Gastroesophageal sphincter (tissue), 4 donors: Measurements from ENCODE around the gene KDM2A. TPM values are rescaled to one million over a fixed set of nuclear protein-coding genes. Genes with fewer than 3 reads are reported as not detected.

Source experiments
- ATAC-seq: fragments of 150-250 bp; one replicate; pipeline ENCODE4 v1.9.1; 2016; ENCODE audit warnings: mild to moderate bottlenecking, moderate library complexity
- H3K27ac ChIP-seq, 4 donors: fragments of 200-600 bp; sonication (generic) in 3 of 4; 1 replicate in 3 of 4; 2 replicates in 1 of 4; pipeline ENCODE4 v1.5.1; 2016 to 2019
- H3K27me3 ChIP-seq: fragments of 200-600 bp; sonication (generic); one replicate; pipeline ENCODE4 v1.5.1; 2019
- H3K36me3 ChIP-seq, 2 donors: fragments of 200-600 bp; sonication (generic); one replicate each; pipeline ENCODE4 v1.5.1; 2019; ENCODE audit warnings: control low read depth in 1 of 2
- H3K4me1 ChIP-seq, 3 donors: fragments of 200-600 bp; sonication (generic); 1 replicate in 2 of 3; 2 replicates in 1 of 3; pipeline ENCODE4 v1.5.1; 2016 to 2019; ENCODE audit warnings: control low read depth in 2 of 3
- H3K4me3 ChIP-seq, 2 donors: fragments of 200-600 bp; sonication (generic); one replicate each; pipeline ENCODE4 v1.5.1; 2019; ENCODE audit warnings: mild to moderate bottlenecking in 1 of 2, moderate library complexity in 1 of 2
- H3K9me3 ChIP-seq, 3 donors: fragments of 200-600 bp; sonication (generic); one replicate each; pipeline ENCODE4 v1.5.1; 2017 to 2019; ENCODE audit warnings: control low read depth in 2 of 3
- EP300 ChIP-seq: sonication (generic); formaldehyde crosslinking; IDR thresholded peaks from one replicate; pipeline ENCODE4 v1.6.1; 2017; ENCODE audit warnings: antibody characterized with exemption, mild to moderate bottlenecking
- POLR2A ChIP-seq, 2 donors: fragments of 450-650 bp; IDR thresholded peaks; one replicate each; pipeline ENCODE4 v1.6.1; 2017; ENCODE audit warnings: antibody characterized with exemption in 2 of 2, mild to moderate bottlenecking in 2 of 2, moderate library complexity in 1 of 2
- POLR2AphosphoS5 ChIP-seq: sonication (generic); formaldehyde crosslinking; IDR thresholded peaks from one replicate; pipeline ENCODE4 v1.6.1; 2017; ENCODE audit warnings: antibody characterized with exemption
- WGBS, 2 donors: methylation state at CpG; one replicate each; pipeline ENCODE4 v1.1.5; 2018; ENCODE audit warnings: low coverage in 1 of 2; 5-methylcytosine and 5-hydroxymethylcytosine counted together
- total RNA-seq, 4 donors: library from RNA; depleted of rRNA; stranded (reverse); fragments of >200 nt; gene quantifications; one replicate each; pipeline ENCODE4 v1.1.0, GENCODE V29; 2016
- TF ChIP-seq, protein P1 (sequence below), 4 experiments: fragments of 200-600 bp in 2 of 4; fragments of 450-650 bp in 2 of 4; sonication (generic) in 1 of 4; IDR thresholded peaks; one replicate each; pipeline ENCODE4 v1.5.1; 2017 to 2019; ENCODE audit warnings: antibody characterized with exemption in 4 of 4, mild to moderate bottlenecking in 2 of 4, moderate library complexity in 2 of 4

Gene KDM2A
- total RNA-seq, 4 donors from 2014 or later, result 35.4 to 68.0 (median 48.3) TPM

DNA sequence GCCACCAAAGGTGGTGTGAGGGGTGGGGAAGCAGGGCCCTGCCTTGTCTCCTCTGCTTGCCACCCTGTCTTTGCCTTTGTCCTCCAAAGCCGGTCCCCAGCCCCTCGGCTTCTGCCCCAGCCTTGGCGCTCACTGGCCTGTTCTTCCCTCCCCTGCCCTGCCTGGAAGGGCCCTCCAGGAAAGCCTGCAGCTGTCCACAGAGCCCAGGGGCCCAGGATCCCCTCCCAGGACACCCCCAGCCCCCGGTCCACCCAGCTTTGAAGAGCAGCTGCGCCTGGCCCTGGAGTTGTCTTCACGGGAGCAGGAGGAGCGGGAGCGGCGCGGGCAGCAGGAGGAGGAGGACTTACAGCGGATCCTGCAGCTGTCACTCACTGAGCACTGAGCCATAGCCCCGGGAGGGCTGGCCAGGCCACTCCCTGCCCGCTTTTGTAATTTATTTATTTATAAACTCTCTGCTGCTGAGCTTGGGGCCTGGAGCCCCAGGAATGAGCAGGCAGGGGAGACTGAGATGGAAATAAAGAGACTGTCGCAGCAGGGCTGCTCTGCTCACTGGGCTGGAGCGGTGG, 183.0 kb downstream of the KDM2A start:
- H3K4me1 ChIP-seq, result peaks cover 0 to 37% (median 18%) of the 10 kb centered on the region in 3 donors
- peak overlapping the region in 3 of 4 donors; percentile 76 to 82 (median 79) for H3K27ac ChIP-seq
- ATAC-seq, result no peak
- H3K27me3 ChIP-seq, result no peaks in the 10 kb centered on the region
- peaks cover 0 to 58% of the 10 kb centered on the region in 2 donors for H3K36me3 ChIP-seq
- peak overlapping the region in 1 of 2 donors; percentile 98 for H3K4me3 ChIP-seq
- WGBS, 2 donors, result 36 to 87% methylated on average over 3 of the region's 15 CpGs
- no peaks in the 10 kb centered on the region for H3K9me3 ChIP-seq
- no peak for TF ChIP-seq EP300
- TF ChIP-seq, protein P1, sequence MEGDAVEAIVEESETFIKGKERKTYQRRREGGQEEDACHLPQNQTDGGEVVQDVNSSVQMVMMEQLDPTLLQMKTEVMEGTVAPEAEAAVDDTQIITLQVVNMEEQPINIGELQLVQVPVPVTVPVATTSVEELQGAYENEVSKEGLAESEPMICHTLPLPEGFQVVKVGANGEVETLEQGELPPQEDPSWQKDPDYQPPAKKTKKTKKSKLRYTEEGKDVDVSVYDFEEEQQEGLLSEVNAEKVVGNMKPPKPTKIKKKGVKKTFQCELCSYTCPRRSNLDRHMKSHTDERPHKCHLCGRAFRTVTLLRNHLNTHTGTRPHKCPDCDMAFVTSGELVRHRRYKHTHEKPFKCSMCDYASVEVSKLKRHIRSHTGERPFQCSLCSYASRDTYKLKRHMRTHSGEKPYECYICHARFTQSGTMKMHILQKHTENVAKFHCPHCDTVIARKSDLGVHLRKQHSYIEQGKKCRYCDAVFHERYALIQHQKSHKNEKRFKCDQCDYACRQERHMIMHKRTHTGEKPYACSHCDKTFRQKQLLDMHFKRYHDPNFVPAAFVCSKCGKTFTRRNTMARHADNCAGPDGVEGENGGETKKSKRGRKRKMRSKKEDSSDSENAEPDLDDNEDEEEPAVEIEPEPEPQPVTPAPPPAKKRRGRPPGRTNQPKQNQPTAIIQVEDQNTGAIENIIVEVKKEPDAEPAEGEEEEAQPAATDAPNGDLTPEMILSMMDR (IDR thresholded peaks at IDR 0.05), result no peak
- no peak for TF ChIP-seq POLR2A (IDR thresholded peaks at IDR 0.05)
- TF ChIP-seq POLR2AphosphoS5, result no peak

DNA sequence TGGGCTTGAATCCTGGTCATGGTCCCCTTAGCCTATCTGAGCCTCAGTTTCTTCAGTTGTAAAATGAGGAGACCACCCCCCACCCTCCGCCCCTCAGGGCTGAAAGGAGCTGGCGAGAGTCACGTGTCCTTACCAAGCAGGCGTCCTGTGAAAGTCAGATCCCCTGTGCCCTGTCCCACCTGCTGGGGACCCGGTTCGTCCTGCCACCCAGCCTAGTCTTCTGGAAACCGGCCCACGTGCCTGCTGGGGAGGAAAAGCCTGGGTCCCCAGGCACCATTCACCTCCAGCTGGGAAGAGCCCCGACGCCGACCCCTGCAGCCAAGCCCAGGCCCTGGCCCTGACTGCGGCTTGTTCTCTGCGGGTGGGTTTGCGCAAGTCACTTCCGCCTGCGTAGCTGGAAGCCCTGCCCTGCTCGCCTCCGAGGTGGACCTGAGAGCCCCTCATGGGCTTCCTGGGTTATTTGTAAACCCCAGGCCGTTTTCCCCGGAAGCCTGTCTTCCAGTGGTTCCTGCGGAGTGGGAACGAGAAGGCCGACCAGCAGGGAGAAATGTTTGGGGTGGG, 183.6 kb downstream of the KDM2A start:
- H3K9me3 ChIP-seq, result no peaks in the 10 kb centered on the region
- H3K27ac ChIP-seq, result peak overlapping the region in 3 of 4 donors; percentile 76 to 82 (median 79)
- TF ChIP-seq POLR2AphosphoS5 (no peak), EP300 (no peak), POLR2A (IDR thresholded peaks at IDR 0.05) (no peak)
- TF ChIP-seq, protein P1 (IDR thresholded peaks at IDR 0.05), result no peak
- WGBS, 2 donors, result no CpG with 5 or more reads among the region's 23 CpGs
- peak overlapping the region; percentile 80 to 98 for H3K4me3 ChIP-seq
- no peaks in the 10 kb centered on the region for H3K27me3 ChIP-seq
- ATAC-seq, result peak; percentile 19
- peaks cover 0 to 59% of the 10 kb centered on the region in 2 donors for H3K36me3 ChIP-seq
- peaks cover 0 to 37% (median 18%) of the 10 kb centered on the region in 3 donors for H3K4me1 ChIP-seq

DNA sequence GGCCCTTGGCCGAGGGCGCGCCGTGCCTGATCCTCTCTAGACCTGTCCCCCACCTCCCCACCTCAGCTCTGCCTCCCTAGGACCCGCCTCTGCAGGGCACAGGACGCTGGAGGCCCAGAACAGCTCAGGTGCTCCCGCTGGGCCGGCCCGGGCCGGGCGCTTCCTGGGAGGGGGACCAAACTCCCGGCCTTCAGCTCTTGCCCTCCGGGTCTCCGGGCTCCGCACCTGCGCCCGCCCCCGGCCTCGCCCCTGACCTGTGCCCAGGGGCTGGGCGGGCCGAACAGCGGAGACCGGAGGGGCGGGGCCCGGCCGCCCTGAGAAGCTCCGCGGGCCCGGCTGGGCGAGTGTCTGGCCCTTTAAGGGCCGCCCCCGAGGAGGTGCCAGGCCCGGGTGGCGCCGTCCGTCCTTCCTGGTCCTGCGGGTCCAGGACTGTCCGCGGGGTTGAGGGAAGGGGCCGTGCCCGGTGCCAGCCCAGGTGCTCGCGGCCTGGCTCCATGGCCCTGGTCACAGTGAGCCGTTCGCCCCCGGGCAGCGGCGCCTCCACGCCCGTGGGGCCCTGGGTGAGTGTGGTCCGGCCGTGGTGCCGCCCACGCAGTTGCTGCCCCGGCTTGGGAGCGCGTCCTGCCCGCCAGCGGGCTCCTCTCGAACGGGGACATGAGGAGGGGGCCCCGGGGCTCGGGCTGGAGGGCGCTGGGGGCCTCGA, 184.2 kb downstream of the KDM2A start, which contains the start of gene SSH3:
Gene SSH3 (plus strand): TSS at position 399 of the 703 bp plus-strand sequence. CDS start 96 bp downstream, at position 495.
- no peak for TF ChIP-seq EP300
- TF ChIP-seq, protein P1 (IDR thresholded peaks at IDR 0.05), result no peak
- peak; percentile 51 for TF ChIP-seq POLR2AphosphoS5
- TF ChIP-seq POLR2A (IDR thresholded peaks at IDR 0.05), result peak in 1 of 2 donors; percentile 31
- 0% methylated on average over 4 of the region's 65 CpGs; no CpG with 5 or more reads in 1 of the 2 donors for WGBS, 2 donors
- H3K27me3 ChIP-seq, result no peaks in the 10 kb centered on the region
- ATAC-seq, result peak; percentile 88
- peaks cover 0 to 37% (median 18%) of the 10 kb centered on the region in 3 donors for H3K4me1 ChIP-seq
- peaks cover 0 to 59% of the 10 kb centered on the region in 2 donors for H3K36me3 ChIP-seq
- H3K27ac ChIP-seq, result peak within 1 kb of the TSS; percentile 5 to 82 (median 78)
- H3K4me3 ChIP-seq, result peak within 1 kb of the TSS; percentile 80 to 98
- no peaks in the 10 kb centered on the region for H3K9me3 ChIP-seq

DNA sequence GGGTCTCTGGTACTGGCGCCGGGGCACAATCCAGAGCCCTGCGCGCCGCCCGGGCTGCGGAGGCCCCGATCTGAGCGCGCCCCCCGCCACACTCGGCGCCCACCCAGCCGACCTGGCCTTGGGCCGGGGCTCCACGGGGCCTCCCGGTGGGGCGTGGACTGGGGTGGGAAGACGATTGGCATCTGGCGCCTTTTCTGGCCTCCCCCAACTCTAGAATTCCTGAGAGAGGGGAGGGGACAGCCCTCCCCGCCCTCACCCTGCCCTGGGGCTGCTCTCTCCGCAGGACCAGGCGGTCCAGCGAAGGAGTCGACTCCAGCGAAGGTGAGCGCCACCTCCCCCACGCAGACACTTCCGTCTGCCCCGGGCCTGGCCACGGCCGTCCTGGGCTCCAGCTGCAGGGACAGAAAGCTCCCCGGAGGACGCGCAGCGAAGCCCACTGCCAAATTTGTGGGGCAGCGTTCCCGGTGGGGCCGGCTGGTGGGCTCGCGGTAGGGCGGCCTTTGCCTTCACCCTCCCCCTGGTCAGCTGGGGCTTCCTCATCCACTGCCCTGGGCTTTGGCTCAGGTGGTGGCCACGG, 184.9 kb downstream of the KDM2A start:
- H3K4me1 ChIP-seq, result peaks cover 0 to 37% (median 18%) of the 10 kb centered on the region in 3 donors
- TF ChIP-seq EP300, result no peak
- no peak for TF ChIP-seq POLR2AphosphoS5
- TF ChIP-seq POLR2A (IDR thresholded peaks at IDR 0.05), result no peak
- TF ChIP-seq, protein P1 (IDR thresholded peaks at IDR 0.05), result no peak
- H3K9me3 ChIP-seq, result no peaks in the 10 kb centered on the region
- no CpG with 5 or more reads among the region's 43 CpGs for WGBS, 2 donors
- H3K27me3 ChIP-seq, result no peaks in the 10 kb centered on the region
- peak overlapping the region; percentile 5 to 82 (median 78) for H3K27ac ChIP-seq
- ATAC-seq, result peak; percentile 6
- H3K36me3 ChIP-seq, result peaks cover 0 to 59% of the 10 kb centered on the region in 2 donors
- peak overlapping the region; percentile 80 to 98 for H3K4me3 ChIP-seq
